ENCODE measurements around the gene TMOD3.

Gene TMOD3

GRCh38 chr15:51828621-51829375 is 655 bp upstream of the TMOD3 start:
- no peak for DNase-seq

- no peak for DNase-seq
Observed at GRCh38 chr15:51830276-51830806, 888 bp downstream of the TMOD3 start.

GRCh38 chr15:51833772-51834171 is 4.3 kb downstream of the TMOD3 start:
- no peak for DNase-seq

GRCh38 chr15:51837792-51838251 is 8.4 kb downstream of the TMOD3 start:
- DNase-seq, result no peak

GRCh38 chr15:51838270-51838669 is 8.8 kb downstream of the TMOD3 start:
- DNase-seq, result no peak

GRCh38 chr15:51840692-51841091 is 11.2 kb downstream of the TMOD3 start:
- DNase-seq, result no peak

GRCh38 chr15:51841406-51842040 is 12.1 kb downstream of the TMOD3 start:
- DNase-seq, result no peak

DNA sequence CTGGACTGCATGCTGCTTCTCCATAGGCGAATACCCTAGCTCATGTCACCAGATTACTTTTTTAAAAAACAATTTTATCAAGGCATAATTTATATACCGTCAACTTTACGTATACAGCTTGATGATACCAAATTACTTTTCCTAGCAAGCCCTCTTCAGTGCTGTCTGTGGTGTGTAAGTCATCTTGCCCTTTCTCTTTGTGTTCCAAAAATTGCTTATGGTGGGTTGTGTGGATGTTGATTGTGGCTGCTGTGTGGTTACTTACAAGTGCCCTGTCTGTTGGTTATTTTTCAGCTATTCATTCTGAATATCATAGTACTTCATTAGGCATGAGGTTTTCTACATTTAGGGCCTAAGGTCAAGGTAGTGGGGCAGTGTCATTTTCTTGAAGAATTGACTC is 12.8 kb downstream of the TMOD3 start:
- DNase-seq, result no peak

DNA sequence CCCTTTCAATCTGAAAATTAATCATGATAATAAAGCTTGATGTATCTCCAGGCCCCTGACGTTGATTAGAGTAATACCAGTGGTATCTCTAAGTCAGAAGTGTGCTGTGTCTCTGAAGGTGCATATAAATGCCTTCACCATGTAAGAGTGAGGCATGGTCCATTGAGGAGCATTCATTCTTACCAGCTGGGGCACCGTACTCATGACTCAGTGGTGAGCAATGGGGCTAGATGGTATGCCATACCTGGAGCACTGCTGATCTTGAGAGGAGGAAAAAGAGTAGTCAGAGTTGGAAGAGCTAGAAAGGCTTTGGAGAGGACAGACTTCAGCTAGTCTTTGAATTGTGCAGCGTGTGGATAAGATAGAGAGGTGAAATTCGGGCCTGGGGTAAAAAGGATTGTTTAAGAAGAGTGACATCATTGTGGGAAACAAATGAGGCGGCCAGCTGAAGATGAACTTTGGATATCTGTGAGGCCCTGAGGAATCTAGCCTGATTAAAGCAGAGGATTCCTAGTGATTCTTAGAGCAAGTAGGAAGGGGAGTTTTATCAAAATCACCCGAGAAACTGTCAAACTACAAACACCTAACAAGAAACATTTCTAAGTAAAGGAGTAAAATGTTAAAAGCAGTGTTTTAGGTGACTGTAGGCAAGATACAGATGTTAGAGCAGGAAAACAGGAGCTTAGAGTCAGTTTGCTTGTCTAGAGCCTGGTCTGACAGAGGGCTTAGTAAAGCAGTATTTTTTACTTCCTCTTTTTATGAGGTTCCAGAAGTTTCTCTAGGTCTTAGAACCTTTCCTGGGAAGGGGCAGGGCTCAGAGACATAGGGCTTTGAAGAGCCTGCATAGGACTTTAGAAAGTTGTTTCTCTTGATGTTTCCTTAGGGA is 13.6 kb downstream of the TMOD3 start:
- DNase-seq, result peak; percentile 20

DNA sequence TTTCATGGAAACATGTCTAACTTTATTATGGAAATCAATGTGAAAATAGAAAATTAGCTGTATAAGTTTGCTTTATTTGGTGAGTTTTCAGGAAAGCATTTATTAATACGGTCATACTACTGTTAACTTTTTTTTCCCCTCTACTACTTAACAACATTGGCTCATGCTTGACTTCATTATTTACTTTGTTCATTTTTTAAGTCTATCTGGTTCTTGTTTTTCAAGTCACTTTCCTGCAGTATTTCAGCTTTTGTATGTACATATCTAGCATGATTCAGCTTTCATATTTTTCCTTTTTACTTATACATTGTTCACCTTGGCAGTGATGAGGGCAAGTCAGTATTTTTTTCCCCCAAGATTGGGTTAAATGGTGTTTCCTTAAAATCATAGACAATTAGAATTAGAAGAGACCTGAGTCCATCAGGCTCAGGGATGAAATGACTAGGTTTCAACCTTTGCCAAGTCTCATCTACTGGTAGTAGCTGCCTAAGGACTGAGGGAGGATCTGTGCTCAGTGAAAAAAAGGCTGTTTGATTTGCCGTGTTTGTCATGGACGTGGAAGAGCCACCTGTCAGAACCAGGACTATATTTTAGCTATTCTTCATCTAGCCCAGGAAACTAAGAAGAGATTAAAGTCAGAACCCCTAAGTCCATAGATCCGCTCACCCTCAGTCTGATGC is 15.4 kb downstream of the TMOD3 start:
- DNase-seq, result no peak

- no peak for DNase-seq
Observed at GRCh38 chr15:51846066-51846462, 16.6 kb downstream of the TMOD3 start.

GRCh38 chr15:51846463-51847230 is 17.2 kb downstream of the TMOD3 start:
- DNase-seq, result no peak

- DNase-seq, result no peak
Observed at GRCh38 chr15:51848811-51849210, 19.4 kb downstream of the TMOD3 start.

DNA sequence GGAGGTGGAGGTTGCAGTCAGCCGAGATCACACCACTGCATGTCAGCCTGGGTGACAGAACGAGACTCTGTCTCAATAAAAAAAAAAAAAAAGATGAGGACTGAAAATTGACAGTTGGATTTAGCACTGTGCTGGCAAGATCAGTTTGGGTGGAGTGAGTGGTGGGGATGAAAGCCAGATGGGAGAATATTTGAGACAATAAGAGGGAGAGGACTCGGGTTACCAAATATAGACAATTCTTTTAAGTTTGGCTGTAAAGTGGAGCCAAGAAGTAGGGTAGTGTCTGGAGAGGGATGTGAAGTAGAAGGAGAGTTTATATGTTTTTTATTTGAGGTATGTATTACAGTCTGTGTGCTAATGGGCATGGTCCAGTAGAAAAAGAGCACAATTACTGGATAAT is 20.4 kb downstream of the TMOD3 start:
- DNase-seq, result no peak

GRCh38 chr15:51853998-51854397 is 24.5 kb downstream of the TMOD3 start:
- no peak for DNase-seq

GRCh38 chr15:51855612-51856011 is 26.2 kb downstream of the TMOD3 start:
- DNase-seq, result no peak

DNA sequence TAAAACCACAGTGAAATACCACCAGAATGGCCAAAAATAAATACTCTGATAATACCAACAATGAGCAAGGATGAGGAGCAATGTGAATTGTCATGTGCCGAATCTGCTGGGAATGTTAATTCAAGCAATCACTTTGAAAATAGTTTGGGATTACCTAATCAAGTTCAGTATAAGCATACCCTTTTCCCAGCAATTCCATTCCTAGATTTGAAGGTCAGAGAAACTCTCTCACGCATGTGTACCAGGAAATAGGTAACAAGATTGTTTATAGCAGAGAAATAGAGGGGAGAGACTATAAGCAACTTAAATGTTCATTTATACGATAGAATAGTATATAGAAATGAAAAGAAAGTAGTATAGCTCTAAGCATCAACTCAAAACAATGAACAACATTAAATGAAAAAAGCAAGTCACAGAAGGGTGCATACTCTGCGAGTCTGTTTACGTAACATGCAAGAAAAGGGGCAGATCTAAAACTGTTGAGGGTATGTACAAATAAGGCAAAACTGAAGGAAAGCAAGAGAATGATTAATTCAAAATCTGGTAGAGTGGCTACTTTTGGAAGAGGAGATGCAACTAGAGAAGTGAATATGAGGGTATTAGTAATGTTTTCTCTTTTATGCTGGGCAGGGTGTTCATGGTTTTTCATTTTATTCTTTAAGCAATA is 27.4 kb downstream of the TMOD3 start:
- DNase-seq, result no peak

GRCh38 chr15:51861557-51862359 is 32.3 kb downstream of the TMOD3 start:
- DNase-seq, result peak; percentile 58

- DNase-seq, result no peak
Observed at GRCh38 chr15:51863131-51863530, 33.7 kb downstream of the TMOD3 start.

DNA sequence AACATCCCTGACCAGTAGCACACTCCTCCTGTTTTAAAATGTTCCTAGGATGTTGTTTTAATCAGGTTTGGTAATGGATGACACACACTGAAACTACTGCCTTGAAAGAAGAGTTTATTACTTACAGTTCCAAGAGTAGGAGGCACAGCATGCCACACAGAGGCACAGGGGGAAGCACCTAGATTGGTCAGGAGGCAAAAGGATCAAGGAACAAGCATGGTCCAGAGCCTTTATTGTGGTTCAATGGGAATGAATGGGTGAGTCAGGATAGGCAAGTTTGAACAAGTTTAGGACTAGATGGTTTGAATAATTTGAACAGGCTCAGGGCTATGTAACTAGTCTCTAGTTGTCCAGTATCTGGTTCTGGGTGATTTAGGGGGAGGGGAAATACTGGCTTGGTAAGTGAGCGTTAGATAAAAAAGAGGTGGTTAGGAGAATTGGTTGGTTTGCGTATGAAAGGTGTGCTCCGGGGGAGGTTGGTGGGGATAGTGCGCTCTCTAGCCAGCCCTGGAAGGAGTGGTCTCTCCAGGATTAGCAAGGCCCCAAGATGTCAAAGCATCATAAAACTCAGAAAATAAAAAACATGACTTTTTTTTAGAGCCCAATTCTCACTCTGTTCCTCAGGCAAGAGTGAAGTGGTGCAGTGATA is 35.1 kb downstream of the TMOD3 start:
- DNase-seq, result no peak
